Prostate gland (tissue), 2 donors: ENCODE results near the gene RAB3GAP2.

Source experiments
- CTCF ChIP-seq, 4 experiments: fragments of 200-600 bp in 2 of 4; fragments of 450-650 bp in 2 of 4; sonication (generic) in 2 of 4; IDR thresholded peaks; 1 replicate in 3 of 4; 2 replicates in 1 of 4; pipeline ENCODE4 v1.5.1; 2016 to 2019; ENCODE audit warnings: antibody characterized with exemption in 4 of 4, mild to moderate bottlenecking in 2 of 4, moderate library complexity in 2 of 4
- POLR2AphosphoS5 ChIP-seq: sonication (generic); formaldehyde crosslinking; IDR thresholded peaks from one replicate; pipeline ENCODE4 v1.6.1; 2017; ENCODE audit warnings: antibody characterized with exemption

GRCh38 chr1:220198186-220199005 is 73.9 kb downstream of the RAB3GAP2 start:
- TF ChIP-seq POLR2AphosphoS5 (no peak), CTCF (IDR thresholded peaks at IDR 0.05) (no peak)
